CD1c-positive myeloid dendritic cell (primary cell): ENCODE measurements around the gene JUN.
"Not testable (repeated sequence)": the region's sequence is repeated elsewhere in the genome, so short reads cannot be mapped to it uniquely, and the experiment has no call there.

Experiments
- DNase-seq: peaks from one replicate; pipeline ENCODE4 v3.0.0-alpha.2; 2016; ENCODE audit errors: extremely low spot score

The JUN gene

DNA sequence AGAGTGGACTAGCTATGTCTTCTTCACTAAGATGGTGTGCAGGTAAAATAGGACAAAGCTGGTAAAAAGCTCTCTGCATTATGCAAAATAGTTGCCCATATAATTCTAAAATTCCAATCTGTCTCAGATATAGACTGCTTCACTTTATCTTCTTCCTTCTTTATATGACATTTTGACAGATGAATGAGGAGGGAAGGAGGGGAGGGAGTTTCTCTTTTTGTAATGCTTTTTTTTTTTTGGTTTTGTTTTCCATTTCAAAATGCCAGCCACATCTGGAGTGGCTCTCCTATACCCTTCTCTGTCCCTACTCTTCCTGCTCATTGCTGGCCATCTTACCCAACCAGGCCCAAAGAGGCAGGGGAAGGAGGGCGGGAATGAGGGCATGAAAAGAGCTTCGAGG, 24.2 kb upstream of the JUN start:
- no peak for DNase-seq

- DNase-seq: no peak
These were observed 22.1 kb upstream of the JUN start for GRCh38 chr1:58805716-58806571.

GRCh38 chr1:58804853-58805565, 21.2 kb upstream of the JUN start:
- peak; percentile 44 for DNase-seq

DNA sequence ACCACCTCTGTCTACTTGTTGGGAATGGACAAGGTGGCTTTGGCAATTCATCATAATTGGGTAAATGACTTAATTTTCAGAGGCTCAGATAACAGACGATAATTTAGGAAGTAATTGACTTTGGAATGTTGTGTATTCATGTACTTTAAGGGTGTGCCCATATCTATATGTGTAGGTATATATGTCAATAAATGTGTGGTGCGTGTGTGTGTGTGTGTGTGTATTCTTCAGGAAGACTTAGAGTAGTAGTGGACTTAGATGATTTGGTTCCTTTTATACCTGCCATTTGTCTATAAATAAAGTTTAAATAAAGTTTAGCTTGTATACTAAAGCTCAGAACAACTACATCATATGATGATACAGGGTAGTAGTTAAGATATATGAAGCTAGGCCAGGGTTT, 20.0 kb upstream of the JUN start:
- DNase-seq: no peak

DNA sequence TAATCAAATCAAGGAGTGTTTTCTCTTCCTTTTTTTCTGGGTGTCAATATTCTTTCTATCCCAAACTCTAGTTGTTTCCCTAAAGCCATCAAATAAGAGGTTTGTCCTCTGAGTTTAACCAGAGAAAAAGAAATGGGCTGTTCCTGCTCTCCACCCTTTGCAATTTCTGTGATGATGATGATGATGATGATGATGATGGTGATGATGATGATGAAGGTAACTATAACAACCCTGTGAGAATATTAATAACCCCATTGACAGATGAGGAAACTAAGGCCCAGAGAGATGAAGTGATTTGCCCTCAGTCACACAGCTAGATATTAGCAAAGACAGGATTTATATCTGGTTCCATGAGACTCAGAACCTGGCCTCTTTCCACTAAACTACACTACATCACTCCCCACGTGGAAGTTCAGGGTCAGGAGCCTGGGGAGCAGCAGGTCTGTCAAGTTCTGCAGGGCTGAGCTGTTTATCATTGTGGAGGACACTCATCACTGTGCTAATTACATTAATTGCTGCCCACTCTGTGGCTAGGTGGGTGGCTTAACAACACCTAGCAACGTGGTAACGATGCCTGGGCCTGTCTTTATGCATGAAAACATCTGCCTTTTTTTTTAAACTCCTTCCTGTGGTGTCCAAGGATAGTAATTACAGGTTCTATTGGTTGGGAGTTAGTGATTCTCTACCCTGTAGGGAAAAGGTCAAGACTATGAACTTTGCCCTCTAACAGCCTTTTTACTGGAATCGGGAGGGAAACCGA, 19.0 kb upstream of the JUN start:
- DNase-seq: no peak

- not testable (repeated sequence) for DNase-seq
These were observed 17.4 kb upstream of the JUN start for GRCh38 chr1:58801286-58801685.

DNA sequence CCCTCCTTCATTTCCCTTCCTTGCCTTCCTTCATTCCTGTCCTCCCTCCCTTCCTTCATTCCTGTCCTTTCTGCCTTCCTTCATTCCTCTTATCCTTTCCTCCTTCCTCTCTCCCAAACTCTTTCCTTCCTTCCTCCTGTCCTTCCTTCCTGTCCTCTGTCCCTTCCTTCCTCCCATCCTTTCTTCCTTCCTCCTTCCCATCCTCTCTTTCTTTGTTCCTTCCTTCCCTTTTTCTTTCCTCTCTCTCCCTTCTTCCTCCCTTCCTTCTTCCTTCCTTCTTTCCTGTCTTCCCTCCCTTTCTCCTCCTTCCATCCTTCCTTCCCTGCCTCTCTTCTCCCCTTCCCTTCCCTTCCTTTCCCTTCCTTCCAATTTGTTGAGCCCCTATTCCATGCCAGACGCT, 15.8 kb upstream of the JUN start:
- DNase-seq: no peak

DNA sequence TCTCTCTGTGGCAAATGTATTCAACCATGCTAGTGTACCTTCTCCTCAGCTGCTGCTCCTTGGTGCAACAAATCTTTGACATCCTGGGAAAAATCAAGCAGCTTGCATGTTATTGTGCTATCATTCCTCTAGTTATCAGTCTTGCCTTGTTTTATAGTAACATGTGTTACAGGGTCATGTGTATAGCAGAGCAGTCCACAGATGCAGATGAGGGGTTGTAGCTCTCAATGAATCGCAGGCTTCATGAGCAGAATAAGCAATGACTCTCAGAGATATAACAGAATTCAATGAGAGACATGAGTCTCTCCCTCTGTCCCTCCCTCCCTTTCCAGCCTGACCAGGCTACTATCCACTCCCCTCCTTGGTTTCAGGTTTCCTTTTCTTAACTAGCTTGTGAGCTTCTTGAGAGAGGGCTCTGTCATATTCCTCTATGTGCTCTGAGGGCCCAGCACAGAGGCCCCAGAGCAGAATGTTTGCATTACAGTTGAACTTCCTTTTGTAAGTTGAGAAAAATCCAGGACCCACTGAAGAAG, 15.1 kb upstream of the JUN start:
- no peak for DNase-seq

DNA sequence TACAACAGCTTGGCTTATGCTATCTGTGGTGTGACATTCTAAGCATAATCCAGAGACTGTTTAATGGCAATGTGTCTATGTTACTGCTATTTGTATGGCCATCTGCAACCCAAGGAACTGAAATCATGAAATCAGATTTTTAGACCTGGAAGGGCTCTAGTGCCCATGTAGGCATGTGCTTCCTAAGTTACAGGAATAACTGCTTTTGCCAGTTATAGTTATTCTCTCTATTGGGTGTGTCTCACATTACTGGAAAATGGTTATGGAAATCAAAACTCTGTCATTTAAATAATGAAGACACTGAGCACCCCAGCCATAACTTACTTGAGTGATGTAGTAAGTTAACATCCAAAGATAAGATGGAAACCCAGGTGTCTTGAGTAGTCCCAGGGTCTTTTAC, 12.6 kb upstream of the JUN start:
- DNase-seq: no peak

GRCh38 chr1:58794585-58794984, 10.7 kb upstream of the JUN start:
- no peak for DNase-seq

- no peak for DNase-seq
These were observed 9.0 kb upstream of the JUN start for GRCh38 chr1:58792846-58793245.

DNA sequence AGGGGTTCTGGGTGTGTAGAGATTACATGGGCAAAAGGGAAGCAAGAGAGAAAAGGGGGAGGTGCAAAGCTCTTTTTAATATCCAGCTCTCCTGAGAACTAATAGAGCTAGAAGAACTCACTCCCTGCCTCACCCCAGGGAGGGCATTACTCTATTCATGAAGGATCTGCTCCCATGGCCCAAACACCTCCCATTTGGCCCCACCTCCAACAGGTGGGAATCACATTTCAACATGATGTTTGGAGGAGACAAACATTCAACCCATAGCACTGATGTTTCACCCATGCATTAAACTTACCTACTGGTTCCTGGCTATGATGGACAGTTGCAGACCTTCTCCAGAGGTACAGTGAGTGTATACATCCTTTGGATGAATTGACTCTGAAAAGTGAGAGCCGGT, 7.3 kb upstream of the JUN start:
- DNase-seq: no peak

DNA sequence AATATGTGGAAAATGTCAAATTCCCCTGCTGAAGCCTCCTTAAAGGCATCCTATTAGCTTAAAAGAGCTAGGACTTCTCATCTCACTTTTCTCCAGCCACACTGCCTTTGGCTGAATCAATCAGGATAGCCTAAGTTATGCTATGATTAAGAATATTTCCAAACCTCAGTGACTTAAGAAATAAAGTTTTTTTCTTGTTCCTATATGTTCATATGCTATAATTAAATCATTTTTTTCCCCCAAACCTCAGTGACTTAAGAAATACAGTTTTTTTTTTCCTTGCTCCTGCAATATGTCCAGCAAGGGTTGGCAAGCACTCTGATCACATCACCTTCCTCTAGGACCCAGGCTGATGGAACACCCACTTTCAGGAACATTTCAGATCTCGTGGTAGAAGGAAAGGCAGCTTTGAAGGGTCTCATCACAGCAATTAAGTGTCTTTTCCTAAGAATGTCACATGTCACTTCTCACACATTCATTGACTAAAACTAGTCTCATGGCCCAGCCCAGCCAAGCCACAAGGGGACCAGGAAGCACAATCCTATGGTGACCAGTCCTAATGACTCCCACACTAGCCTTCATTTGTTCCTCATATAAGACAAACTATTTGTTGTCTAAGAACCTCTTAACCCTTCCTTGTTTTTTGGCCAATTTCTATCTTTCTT, 6.3 kb upstream of the JUN start:
- DNase-seq: peak; percentile 74

DNA sequence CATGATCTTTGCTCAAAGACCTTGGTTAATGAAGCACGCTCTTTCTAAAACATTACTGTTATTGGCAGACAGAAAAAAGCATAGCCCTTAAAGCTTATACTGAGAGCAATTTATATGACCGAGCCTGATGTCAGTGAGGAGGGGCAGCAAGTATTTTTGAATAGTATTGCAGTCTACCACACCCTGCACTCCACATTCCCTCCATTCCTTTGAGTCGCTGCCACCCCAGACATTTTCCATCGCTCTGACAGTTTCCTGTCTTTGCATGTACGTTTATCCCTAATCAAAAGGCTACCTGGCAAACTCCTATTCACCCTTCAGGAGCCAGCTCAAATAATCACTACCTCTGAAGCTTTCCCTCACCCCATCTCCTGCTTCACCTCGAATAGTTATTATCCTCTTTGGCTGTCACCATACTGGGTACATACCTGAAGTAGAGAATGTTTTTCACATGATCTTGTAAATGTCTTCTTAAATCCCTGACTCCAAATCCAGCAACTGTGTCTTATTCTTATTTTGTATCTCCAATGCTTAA, 5.5 kb upstream of the JUN start:
- no peak for DNase-seq

GRCh38 chr1:58788259-58788658, 4.4 kb upstream of the JUN start:
- DNase-seq: no peak

DNA sequence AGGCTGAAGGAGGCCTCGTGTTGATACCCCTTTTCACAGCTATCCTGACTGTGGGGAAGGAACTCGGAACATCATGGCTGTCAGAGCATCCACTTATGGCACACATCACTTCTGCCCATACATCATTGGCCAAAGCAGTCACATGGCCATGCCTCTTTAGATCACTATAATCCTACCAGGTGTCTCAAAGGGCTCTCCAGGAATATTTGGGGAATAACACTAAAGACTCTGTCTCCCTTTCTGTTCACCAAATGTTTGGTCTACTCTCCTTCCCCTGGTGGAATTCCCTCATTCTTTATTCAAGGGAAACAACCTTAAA, 3.0 kb upstream of the JUN start:
- no peak for DNase-seq

DNA sequence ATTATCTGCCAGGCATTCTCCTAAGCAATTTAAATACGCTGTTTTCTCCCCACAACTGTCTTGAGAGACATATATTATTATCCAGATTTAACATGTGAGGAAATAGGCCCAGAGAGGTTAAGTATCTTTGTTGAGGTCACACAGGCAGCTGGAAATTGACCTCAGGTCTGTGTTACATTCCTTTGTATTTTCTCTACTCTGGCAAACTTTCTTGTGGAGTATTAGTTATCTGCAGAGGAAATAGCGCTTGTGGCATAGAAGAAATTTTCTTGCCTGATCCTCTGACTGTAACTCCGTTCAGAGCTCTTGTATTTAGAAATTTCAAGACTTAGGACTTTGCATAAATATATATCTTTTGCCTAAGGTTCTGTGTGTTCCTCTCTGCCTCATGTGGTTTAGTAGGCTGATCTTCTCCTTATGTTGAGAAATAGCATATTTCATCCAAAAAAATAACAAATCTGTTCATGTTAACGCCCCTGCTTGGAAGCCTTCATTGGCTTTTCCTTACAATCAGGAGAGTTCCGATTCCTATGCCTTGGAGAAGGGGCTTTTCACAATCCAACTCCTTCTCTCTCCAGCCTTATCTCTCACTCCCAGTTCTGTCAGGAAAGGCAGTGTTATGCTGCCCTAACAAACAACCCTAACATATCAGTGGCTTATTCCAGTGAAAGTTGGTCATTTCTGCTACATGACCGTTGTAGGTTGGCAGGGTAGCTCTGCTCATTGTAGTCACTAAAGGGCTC, 2.5 kb upstream of the JUN start:
- DNase-seq: no peak

- no peak for DNase-seq
These were observed 1.7 kb upstream of the JUN start for GRCh38 chr1:58785442-58786058.

DNA sequence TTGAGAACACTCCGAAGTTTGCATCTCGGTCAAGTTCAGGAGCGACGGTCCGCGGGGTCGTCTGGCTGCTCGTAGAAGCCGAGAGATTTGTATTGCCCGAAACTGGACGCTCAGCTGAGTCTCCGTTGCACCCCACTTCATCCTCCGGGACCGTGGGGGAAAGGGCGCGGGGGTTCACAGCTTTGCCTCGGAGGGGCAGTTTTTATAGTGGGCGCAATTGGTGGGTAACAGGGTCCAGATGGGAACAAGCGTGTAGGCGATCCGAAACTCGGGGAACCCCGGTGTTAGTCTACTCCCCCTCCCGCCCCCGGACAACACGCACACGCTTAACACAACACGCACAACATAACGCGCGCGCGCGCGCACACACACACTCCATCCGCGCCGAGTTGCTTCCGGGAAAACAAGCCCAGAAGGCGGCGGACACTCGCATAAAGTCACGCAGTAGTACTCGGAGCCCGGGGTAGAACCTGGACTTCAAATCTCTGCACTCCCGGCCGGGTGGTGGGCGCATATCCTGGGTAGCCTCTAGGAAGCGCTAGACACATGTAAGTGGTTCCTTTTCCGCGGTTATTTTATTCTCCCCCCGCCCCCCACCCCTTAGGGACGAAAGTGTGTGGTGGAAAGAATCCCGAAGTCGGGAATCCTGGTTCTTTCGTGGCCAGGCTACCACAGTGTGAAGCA, 1.1 kb upstream of the JUN start:
- DNase-seq: peak; percentile 94
